ENCODE results near the gene PARP11. TPM values are rescaled to one million over a fixed set of nuclear protein-coding genes. Genes with fewer than 3 reads are reported as not detected.

Gene PARP11
- total and polyA plus RNA-seq, 2 of the 8 experiments (the other 6 are each of a cell fraction or from before 2014, with no cell fraction given) = 4.2 to 13.3 TPM

DNA sequence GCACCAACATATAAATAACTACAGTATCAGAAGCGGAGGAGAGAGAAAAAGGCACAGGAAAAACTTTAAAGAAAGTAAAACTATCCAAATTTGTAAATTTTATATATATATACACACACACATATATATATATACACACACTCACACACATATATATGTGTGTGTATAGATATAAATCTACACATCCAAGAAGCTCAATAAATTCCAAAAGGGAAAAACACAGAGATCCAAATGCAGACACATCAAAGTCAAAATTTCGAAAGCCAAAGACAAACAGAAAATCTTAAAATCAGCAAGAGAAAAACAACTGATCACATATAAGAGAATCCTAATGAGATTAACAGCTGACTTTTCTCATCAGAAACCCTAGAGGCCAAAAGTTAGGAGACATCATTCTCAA is 37.3 kb downstream of the PARP11 start:
- Histone ChIP-seq H2AFZ (ENCODE audit: low read length) (no peak overlapping the region), H3K27me3 (replicated peaks in 1 of 4; ENCODE audit: control insufficient read depth in 3 of 4, extremely low read depth in 1 of 4, insufficient read depth in 3 of 4, low read length in 3 of 4) (no peaks in the 10 kb centered on the region), H3K4me3 (ENCODE audit: extremely low read depth in 1 of 4, insufficient read depth in 2 of 4, low read depth in 3 of 4, low read length in 4 of 4) (no peak overlapping the region), H3K79me2 (ENCODE audit: control insufficient read depth in 1 of 2, insufficient read depth in 2 of 2, low read length in 2 of 2) (peaks cover 0 to 14% of the 10 kb centered on the region in 2 experiments; a peak in 1 of 4 replicates), H3K9ac (replicated peaks in 1 of 4; ENCODE audit: extremely low read depth in 1 of 4, low read depth in 3 of 4, low read length in 3 of 4) (no peak overlapping the region), H3K14ac (ENCODE audit: insufficient read length) (no peak overlapping the region), H3K4me1 (replicated peaks in 1 of 4; ENCODE audit: control insufficient read depth in 3 of 4, insufficient read depth in 4 of 4, low read length in 3 of 4) (peaks cover 0 to 7% (median 2%) of the 10 kb centered on the region in 4 experiments; a peak in 5 of 7 replicates), H3K56ac (replicated peaks; ENCODE audit: insufficient read length, low read depth, low read length) (no peak overlapping the region), H2AK5ac (ENCODE audit: low read depth, low read length) (no peak overlapping the region), H3K23me2 (ENCODE audit: low read depth, low read length) (no peaks in the 10 kb centered on the region), H4K5ac (ENCODE audit: insufficient read length, low read depth, low read length) (no peak overlapping the region), H2BK15ac (ENCODE audit: low read length) (no peak overlapping the region), H3K27ac (ENCODE audit: low read depth, low read length) (no peak overlapping the region), H2BK120ac (replicated peaks; ENCODE audit: low read depth, low read length) (no peak overlapping the region), H3K9me3 (ENCODE audit: insufficient read depth in 2 of 2, low read depth in 1 of 2, low read length in 1 of 2) (peaks cover 0 to 8% of the 10 kb centered on the region in 2 experiments; a peak in 1 of 4 replicates), H2BK12ac (ENCODE audit: low read depth, low read length) (no peak overlapping the region), H4K20me1 (replicated peaks in 1 of 2; ENCODE audit: control insufficient read depth in 1 of 2, insufficient read depth in 2 of 2, low read length in 2 of 2) (no peaks in the 10 kb centered on the region), H3K36me3 (ENCODE audit: control insufficient read depth in 2 of 4, insufficient read depth in 4 of 4, low read length in 3 of 4) (peaks cover 0 to 8% (median 0%) of the 10 kb centered on the region in 4 experiments; a peak in 1 of 8 replicates), H3K4ac (replicated peaks; ENCODE audit: insufficient read length, low read depth, low read length) (no peak overlapping the region), H3K79me1 (ENCODE audit: low read depth, low read length) (no peaks in the 10 kb centered on the region), H2BK5ac (ENCODE audit: low read depth, low read length) (no peak overlapping the region), H4K8ac (ENCODE audit: extremely low read depth, insufficient read depth, low read length) (no peak overlapping the region), H3K23ac (ENCODE audit: insufficient read length) (no peak overlapping the region), H3K4me2 (ENCODE audit: insufficient read depth in 1 of 2, low read depth in 2 of 2, low read length in 2 of 2) (no peak overlapping the region), H2BK20ac (ENCODE audit: low read length) (no peak overlapping the region), H3K18ac (ENCODE audit: extremely low read depth, low read length) (no peak overlapping the region), H4K91ac (replicated peaks; ENCODE audit: insufficient read length, low read length) (no peak overlapping the region)
- ChIA-PET CTCF (ENCODE audit: partially characterized antibody) (interaction anchor here (0.6 kb wide), 1 partner anchor 387 kb away, joined by 4 read pairs; no protein-coding TSS in a partner anchor), POLR2A (ENCODE audit: partially characterized antibody) (interaction anchor here (1.6 kb wide), 1 partner anchor 14 kb away, joined by 4 read pairs; no protein-coding TSS in a partner anchor)
- WGBS, 2 experiments (ENCODE audit: extremely low coverage in 1 of 2, insufficient coverage in 1 of 2, insufficient read length in 1 of 2, insufficient replicate concordance in 2 of 2, low coverage in 1 of 2, low lambda C conversion rate in 2 of 2, missing lambda C conversion rate in 1 of 2) = 91% methylated on average over 2 of the region's 2 CpGs; no CpG with 5 or more reads in 1 of the 2 experiments
- no peak for DNase-seq (ENCODE audit: low read depth in 1 of 2, low spot score in 2 of 2)
- FAIRE-seq = no peak
- TF ChIP-seq SAP30 (IDR thresholded peaks at IDR 0.05; ENCODE audit: insufficient read depth, insufficient replicate concordance, low read length) = no peak
- no peak for TF ChIP-seq ASH2L (IDR thresholded peaks at IDR 0.05; ENCODE audit: low read length)
- no peak for TF ChIP-seq SUZ12 (IDR thresholded peaks at IDR 0.05; ENCODE audit: low read length)
- TF ChIP-seq CREB1 (IDR thresholded peaks at IDR 0.05) = no peak
- no peak for TF ChIP-seq JUN (IDR thresholded peaks at IDR 0.05; ENCODE audit: low read depth, low read length)
- TF ChIP-seq TBP (IDR thresholded peaks at IDR 0.05; ENCODE audit: low read depth, low read length) = no peak
- no peak for TF ChIP-seq CHD1 (IDR thresholded peaks at IDR 0.05; ENCODE audit: low read depth, low read length)
- no peak for TF ChIP-seq CBX8 (IDR thresholded peaks at IDR 0.05; ENCODE audit: borderline replicate concordance, low read depth, low read length)
- no peak for TF ChIP-seq NRF1 (IDR thresholded peaks at IDR 0.05; ENCODE audit: low read depth, low read length)
- no peak for TF ChIP-seq EP300 (IDR thresholded peaks at IDR 0.05; ENCODE audit: borderline replicate concordance in 1 of 2, low read depth in 2 of 2, low read length in 2 of 2)
- TF ChIP-seq TCF12 (IDR thresholded peaks at IDR 0.05; ENCODE audit: low read depth, low read length) = no peak
- TF ChIP-seq EZH2 (IDR thresholded peaks at IDR 0.05; ENCODE audit: low read depth, low read length, severe bottlenecking) = no peak
- no peak for TF ChIP-seq ZNF274 (IDR thresholded peaks at IDR 0.05; ENCODE audit: borderline replicate concordance, extremely low read depth, low read length)
- no peak for TF ChIP-seq PHF8 (conservative IDR thresholded peaks at IDR 0.05; ENCODE audit: low read depth, low read length)
- no peak for TF ChIP-seq RBBP5 (IDR thresholded peaks at IDR 0.05; ENCODE audit: borderline replicate concordance, low read depth, low read length)
